Keratinocyte (primary cell): ENCODE measurements around the gene CHI3L1.

Experiments used
- CTCF ChIP-seq, 3 experiments: IDR thresholded peaks in 1 of 3; conservative IDR thresholded peaks in 1 of 3; optimal IDR thresholded peaks in 1 of 3; 2 replicates in 2 of 3; 3 replicates in 1 of 3; pipeline versions ENCODE3 to v1.5.1; 2011; ENCODE audit warnings: low read length in 3 of 3, mild to moderate bottlenecking in 3 of 3, moderate library complexity in 2 of 3, control low read depth in 1 of 3, inconsistent platforms in 1 of 3; ENCODE audit not compliant: insufficient read depth in 2 of 3; ENCODE audit errors: extremely low read depth in 1 of 3
- EZH2 ChIP-seq: IDR thresholded peaks from one replicate; pipeline ENCODE4 v1.6.1; 2012; ENCODE audit warnings: inconsistent platforms, mild to moderate bottlenecking, low read length, moderate library complexity

GRCh38 chr1:203201516-203202205 lies 15.2 kb upstream of the CHI3L1 start:
- TF ChIP-seq CTCF (optimal IDR thresholded peaks at IDR 0.05 in 1 of 3, IDR thresholded peaks at IDR 0.05 in 1 of 3, conservative IDR thresholded peaks at IDR 0.05 in 1 of 3; ENCODE audit: extremely low read depth in 1 of 3, insufficient read depth in 2 of 3, low read length in 3 of 3): no peak
- TF ChIP-seq EZH2: no peak
